ENCODE measurements around the gene MACROH2A1.

GRCh38 chr5:135382106-135382790 is 16.8 kb downstream of the MACROH2A1 start:
- TF ChIP-seq CTCF (IDR thresholded peaks at IDR 0.05; ENCODE audit: low read depth, low read length): no peak
- no peak for TF ChIP-seq EZH2phosphoT487 (IDR thresholded peaks at IDR 0.05; ENCODE audit: low read depth)

All from OCI-LY3 (cell line).